Measurements from ENCODE around the gene PARM1.

DNA sequence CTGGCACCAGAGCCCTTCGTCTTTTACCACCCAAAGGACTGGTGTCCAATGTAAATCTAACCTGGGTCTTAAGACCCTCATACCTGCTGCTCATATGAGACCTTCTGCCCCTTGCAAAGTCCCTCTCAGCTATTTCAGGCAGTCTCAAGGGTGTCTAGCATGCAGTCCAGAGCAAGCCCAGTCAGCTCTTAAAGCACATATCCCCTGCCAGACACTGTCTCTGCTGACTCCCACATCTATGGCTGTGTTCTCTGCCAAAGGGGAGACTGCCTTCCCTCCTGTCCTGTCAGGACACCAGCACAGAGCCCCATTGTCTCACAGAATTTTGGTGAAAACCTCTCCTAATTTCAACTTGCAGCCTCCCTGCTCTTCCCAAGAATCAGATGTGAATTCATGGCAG is 118.5 kb downstream of the PARM1 start:
- TF ChIP-seq, protein P1, sequence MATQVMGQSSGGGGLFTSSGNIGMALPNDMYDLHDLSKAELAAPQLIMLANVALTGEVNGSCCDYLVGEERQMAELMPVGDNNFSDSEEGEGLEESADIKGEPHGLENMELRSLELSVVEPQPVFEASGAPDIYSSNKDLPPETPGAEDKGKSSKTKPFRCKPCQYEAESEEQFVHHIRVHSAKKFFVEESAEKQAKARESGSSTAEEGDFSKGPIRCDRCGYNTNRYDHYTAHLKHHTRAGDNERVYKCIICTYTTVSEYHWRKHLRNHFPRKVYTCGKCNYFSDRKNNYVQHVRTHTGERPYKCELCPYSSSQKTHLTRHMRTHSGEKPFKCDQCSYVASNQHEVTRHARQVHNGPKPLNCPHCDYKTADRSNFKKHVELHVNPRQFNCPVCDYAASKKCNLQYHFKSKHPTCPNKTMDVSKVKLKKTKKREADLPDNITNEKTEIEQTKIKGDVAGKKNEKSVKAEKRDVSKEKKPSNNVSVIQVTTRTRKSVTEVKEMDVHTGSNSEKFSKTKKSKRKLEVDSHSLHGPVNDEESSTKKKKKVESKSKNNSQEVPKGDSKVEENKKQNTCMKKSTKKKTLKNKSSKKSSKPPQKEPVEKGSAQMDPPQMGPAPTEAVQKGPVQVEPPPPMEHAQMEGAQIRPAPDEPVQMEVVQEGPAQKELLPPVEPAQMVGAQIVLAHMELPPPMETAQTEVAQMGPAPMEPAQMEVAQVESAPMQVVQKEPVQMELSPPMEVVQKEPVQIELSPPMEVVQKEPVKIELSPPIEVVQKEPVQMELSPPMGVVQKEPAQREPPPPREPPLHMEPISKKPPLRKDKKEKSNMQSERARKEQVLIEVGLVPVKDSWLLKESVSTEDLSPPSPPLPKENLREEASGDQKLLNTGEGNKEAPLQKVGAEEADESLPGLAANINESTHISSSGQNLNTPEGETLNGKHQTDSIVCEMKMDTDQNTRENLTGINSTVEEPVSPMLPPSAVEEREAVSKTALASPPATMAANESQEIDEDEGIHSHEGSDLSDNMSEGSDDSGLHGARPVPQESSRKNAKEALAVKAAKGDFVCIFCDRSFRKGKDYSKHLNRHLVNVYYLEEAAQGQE (IDR thresholded peaks at IDR 0.05; ENCODE audit: unreplicated experiment), result no peak
- no peak for TF ChIP-seq EZH2 (IDR thresholded peaks at IDR 0.05; ENCODE audit: low read depth, unreplicated experiment)
- TF ChIP-seq STAT1 (IDR thresholded peaks at IDR 0.05; ENCODE audit: unreplicated experiment), result no peak
- no peak for TF ChIP-seq CREB1 (CRISPR knock-in tag; IDR thresholded peaks at IDR 0.05; ENCODE audit: low read depth)
- TF ChIP-seq, protein P2, sequence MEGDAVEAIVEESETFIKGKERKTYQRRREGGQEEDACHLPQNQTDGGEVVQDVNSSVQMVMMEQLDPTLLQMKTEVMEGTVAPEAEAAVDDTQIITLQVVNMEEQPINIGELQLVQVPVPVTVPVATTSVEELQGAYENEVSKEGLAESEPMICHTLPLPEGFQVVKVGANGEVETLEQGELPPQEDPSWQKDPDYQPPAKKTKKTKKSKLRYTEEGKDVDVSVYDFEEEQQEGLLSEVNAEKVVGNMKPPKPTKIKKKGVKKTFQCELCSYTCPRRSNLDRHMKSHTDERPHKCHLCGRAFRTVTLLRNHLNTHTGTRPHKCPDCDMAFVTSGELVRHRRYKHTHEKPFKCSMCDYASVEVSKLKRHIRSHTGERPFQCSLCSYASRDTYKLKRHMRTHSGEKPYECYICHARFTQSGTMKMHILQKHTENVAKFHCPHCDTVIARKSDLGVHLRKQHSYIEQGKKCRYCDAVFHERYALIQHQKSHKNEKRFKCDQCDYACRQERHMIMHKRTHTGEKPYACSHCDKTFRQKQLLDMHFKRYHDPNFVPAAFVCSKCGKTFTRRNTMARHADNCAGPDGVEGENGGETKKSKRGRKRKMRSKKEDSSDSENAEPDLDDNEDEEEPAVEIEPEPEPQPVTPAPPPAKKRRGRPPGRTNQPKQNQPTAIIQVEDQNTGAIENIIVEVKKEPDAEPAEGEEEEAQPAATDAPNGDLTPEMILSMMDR (conservative IDR thresholded peaks at IDR 0.05; ENCODE audit: low read depth in 2 of 2), result no peak
- TF ChIP-seq POLR2AphosphoS5 (IDR thresholded peaks at IDR 0.05; ENCODE audit: low read depth), result no peak
- no peak for TF ChIP-seq NANOG (IDR thresholded peaks at IDR 0.05; ENCODE audit: borderline replicate concordance)
- TF ChIP-seq ZNF331 (CRISPR knock-in tag; IDR thresholded peaks at IDR 0.05; ENCODE audit: low read depth), result no peak
- no peak for TF ChIP-seq ZNF114 (CRISPR knock-in tag; IDR thresholded peaks at IDR 0.05)
- TF ChIP-seq JUNB (IDR thresholded peaks at IDR 0.05; ENCODE audit: unreplicated experiment), result no peak
- TF ChIP-seq EZH2phosphoT487 (IDR thresholded peaks at IDR 0.05; ENCODE audit: unreplicated experiment), result no peak
- TF ChIP-seq, protein P3, sequence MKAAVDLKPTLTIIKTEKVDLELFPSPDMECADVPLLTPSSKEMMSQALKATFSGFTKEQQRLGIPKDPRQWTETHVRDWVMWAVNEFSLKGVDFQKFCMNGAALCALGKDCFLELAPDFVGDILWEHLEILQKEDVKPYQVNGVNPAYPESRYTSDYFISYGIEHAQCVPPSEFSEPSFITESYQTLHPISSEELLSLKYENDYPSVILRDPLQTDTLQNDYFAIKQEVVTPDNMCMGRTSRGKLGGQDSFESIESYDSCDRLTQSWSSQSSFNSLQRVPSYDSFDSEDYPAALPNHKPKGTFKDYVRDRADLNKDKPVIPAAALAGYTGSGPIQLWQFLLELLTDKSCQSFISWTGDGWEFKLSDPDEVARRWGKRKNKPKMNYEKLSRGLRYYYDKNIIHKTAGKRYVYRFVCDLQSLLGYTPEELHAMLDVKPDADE (IDR thresholded peaks at IDR 0.05), result no peak
